ENCODE results near the gene SUCLG2. TPM values are rescaled to one million over a fixed set of nuclear protein-coding genes. Genes with fewer than 3 reads are reported as not detected.

The SUCLG2 gene
- total RNA-seq, 4 donors from 2014 or later, result 38.7 to 42.9 (median 41.3) TPM

- 88 to 100% methylated on average over 1 of the region's 1 CpG for WGBS, 2 donors
- intact Hi-C loops (cut with DNase I; ENCODE audit: low total_unique reads), result no loop called here
- no peak overlapping the region for H3K4me3 ChIP-seq (ENCODE audit: low read depth, poor library complexity, severe bottlenecking)
- no peak for TF ChIP-seq POLR2A (IDR thresholded peaks at IDR 0.05)
- no peak for TF ChIP-seq CTCF (IDR thresholded peaks at IDR 0.05)
- no peak for DNase-seq (ENCODE audit: low spot score in 2 of 2)
Measured at GRCh38 chr3:67431887-67432286, 222.5 kb downstream of the SUCLG2 start.

DNA sequence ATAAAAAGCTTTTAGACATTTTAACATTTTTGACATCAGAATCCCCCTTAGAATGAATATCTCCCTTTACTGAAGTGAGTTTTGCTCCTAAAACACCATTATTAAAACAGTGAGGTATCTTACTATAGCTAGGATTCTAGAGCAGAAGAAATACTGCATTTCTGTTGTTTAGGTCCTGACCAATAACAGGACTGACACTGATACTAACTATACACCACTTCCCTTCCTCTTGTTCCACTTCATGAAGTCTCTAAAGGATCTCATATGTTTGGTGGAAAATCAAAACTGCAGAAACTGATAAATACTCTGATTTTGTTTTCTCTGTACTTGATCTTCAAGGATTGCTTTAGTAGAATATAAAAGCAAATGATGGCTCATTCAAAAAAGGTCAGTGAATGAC, 230.7 kb downstream of the SUCLG2 start:
- intact Hi-C loops (cut with DNase I; ENCODE audit: low total_unique reads), result no loop called here
- no peak for DNase-seq (ENCODE audit: low spot score in 2 of 2)
- no peak overlapping the region for H3K4me3 ChIP-seq (ENCODE audit: low read depth, poor library complexity, severe bottlenecking)
- TF ChIP-seq CTCF (IDR thresholded peaks at IDR 0.05), result no peak
- TF ChIP-seq POLR2A (IDR thresholded peaks at IDR 0.05), result no peak

DNA sequence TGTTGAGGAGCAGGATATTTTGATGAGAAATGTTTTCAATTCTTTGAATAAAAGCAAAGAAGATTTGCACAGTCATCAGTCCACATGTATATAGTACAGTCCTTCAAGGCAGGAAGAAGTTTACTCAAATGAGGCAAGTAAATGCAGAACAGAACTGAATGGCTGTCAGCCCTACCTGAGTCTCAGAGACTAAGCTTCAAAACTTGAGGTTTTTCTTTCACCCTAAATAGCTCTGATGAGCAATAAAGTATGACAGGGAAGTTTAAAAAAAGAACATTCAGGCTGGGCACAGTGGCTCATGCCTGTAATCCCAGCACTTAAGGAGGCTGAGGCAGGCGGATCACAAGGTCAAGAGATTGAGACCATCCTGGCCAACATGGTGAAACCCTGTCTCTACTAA, 232.5 kb downstream of the SUCLG2 start:
- H3K4me3 ChIP-seq (ENCODE audit: low read depth, poor library complexity, severe bottlenecking), result no peak overlapping the region
- WGBS, 2 donors, result 95 to 100% methylated on average over 1 of the region's 1 CpG
- intact Hi-C loops (cut with DNase I; ENCODE audit: low total_unique reads), result no loop called here
- DNase-seq (ENCODE audit: low spot score in 2 of 2), result no peak
- no peak for TF ChIP-seq CTCF (IDR thresholded peaks at IDR 0.05)
- no peak for TF ChIP-seq POLR2A (IDR thresholded peaks at IDR 0.05)

GRCh38 chr3:67419779-67420178, 234.6 kb downstream of the SUCLG2 start:
- no peak overlapping the region for H3K4me3 ChIP-seq (ENCODE audit: low read depth, poor library complexity, severe bottlenecking)
- intact Hi-C loops (cut with DNase I; ENCODE audit: low total_unique reads), result no loop called here
- no peak for DNase-seq (ENCODE audit: low spot score in 2 of 2)
- TF ChIP-seq POLR2A (IDR thresholded peaks at IDR 0.05) (no peak), CTCF (IDR thresholded peaks at IDR 0.05) (no peak)

- no peak overlapping the region for H3K4me3 ChIP-seq (ENCODE audit: low read depth, poor library complexity, severe bottlenecking)
- intact Hi-C loops (cut with DNase I; ENCODE audit: low total_unique reads), result no loop called here
- 80 to 87% methylated on average over 2 of the region's 2 CpGs for WGBS, 2 donors
- no peak for DNase-seq (ENCODE audit: low spot score in 2 of 2)
- TF ChIP-seq CTCF (IDR thresholded peaks at IDR 0.05) (no peak), POLR2A (IDR thresholded peaks at IDR 0.05) (no peak)
Measured at GRCh38 chr3:67419218-67419529, 235.2 kb downstream of the SUCLG2 start.

DNA sequence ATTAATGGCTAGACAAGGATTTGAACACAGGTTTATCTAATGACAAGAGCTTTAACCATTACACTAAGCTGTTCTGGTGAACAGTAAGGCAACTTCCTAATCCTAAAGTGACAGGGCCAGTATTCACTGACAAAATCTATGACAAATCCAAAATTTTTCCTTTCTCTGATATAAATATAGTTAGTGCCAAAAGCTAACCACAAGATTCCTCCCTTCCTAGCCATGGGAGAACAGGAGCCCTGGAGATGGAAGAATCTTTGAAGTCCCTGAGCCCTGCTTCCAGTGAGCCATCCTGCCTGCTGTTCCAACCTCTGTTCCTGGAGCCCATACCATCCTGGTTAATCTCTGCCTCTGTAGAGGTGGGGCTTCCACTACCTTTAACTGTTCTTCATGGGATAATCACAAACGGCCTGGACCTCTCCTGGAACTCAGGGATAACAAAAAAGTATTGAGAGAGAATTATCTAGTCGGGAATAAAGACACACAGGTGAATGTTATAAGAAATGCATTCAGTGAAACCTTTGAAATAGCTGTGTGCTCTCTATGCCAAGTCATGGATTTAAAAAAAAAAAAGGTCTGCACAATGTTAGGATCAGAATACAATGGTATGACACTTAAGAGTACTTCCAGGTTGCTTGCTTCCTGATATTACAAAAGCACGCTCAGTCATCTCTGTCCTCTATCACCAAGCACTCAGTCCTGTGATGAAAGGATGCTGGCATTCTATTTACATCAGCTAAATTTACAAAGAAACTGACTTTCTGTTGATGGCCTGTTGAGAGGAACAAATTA, 235.8 kb downstream of the SUCLG2 start:
- H3K4me3 ChIP-seq (ENCODE audit: low read depth, poor library complexity, severe bottlenecking), result no peak overlapping the region
- 73 to 85% methylated on average over 3 of the region's 3 CpGs for WGBS, 2 donors
- DNase-seq (ENCODE audit: low spot score in 2 of 2), result no peak
- intact Hi-C loops (cut with DNase I; ENCODE audit: low total_unique reads), result no loop called here
- TF ChIP-seq POLR2A (IDR thresholded peaks at IDR 0.05), result no peak
- TF ChIP-seq CTCF (IDR thresholded peaks at IDR 0.05), result no peak
